A549 (cell line): ENCODE results near the gene GGACT. TPM values are rescaled to one million over a fixed set of nuclear protein-coding genes. Genes with fewer than 3 reads are reported as not detected.

ENCODE experiments used
- ATAC-seq, 2 experiments: fragments of 200-7000 bp in 1 of 2; fragments of >200 bp in 1 of 2; cut with Nextera tagmentation in 1 of 2; cut with Tn5 transposase in 1 of 2; 3 replicates each; pipeline versions ENCODE4 v1.8.0 to v1.9.1; 2018 to 2020; ENCODE audit warnings: mild to moderate bottlenecking in 1 of 2, moderate library complexity in 1 of 2
- CTCF ChIA-PET: fragments of 300-600 bp; sonication (Branson Sonifier 250); formaldehyde crosslinking; extraction: SDS; loops from one replicate; lab custom pipeline; 2021; ENCODE audit warnings: antibody characterized with exemption, inconsistent platforms; lab: Yijun Ruan, JAX
- POLR2A ChIA-PET: fragments of 350-600 bp; formaldehyde crosslinking; extraction: SDS; loops from one replicate; lab custom pipeline; 2021; ENCODE audit warnings: antibody characterized with exemption, inconsistent platforms; lab: Yijun Ruan, JAX
- DNase-seq, 2 experiments: peaks; one replicate each; pipeline versions ENCODE4 v3.0.0 to v3.0.0-alpha.2; 2011 to 2016; ENCODE audit warnings: low read depth in 1 of 2, low spot score in 1 of 2
- FAIRE-seq: peaks from 2 replicates; lab custom pipeline; 2011; peaks lifted over from hg19 to GRCh38; lab: Jason Lieb, UNC
- H3K27ac ChIP-seq, 2 experiments: fragments of >200 bp; sonication (Bioruptor Twin); formaldehyde crosslinking; 3 replicates each; pipeline ENCODE4 v1.5.1; 2016 to 2017
- H3K4me1 ChIP-seq: fragments of >200 bp; sonication (Bioruptor Twin); formaldehyde crosslinking; 3 replicates; pipeline ENCODE4 v1.6.1; 2016
- H3K4me2 ChIP-seq: fragments of >200 bp; sonication (Bioruptor Twin); formaldehyde crosslinking; 3 replicates; pipeline ENCODE4 v1.6.1; 2016
- H3K4me3 ChIP-seq: fragments of >200 bp; sonication (Bioruptor Twin); formaldehyde crosslinking; 3 replicates; pipeline ENCODE4 v1.5.1; 2016
- H3K9me3 ChIP-seq: fragments of >200 bp; sonication (Bioruptor Twin); formaldehyde crosslinking; 3 replicates; pipeline ENCODE4 v1.6.1; 2016
- BHLHE40 ChIP-seq: IDR thresholded peaks from 2 replicates; pipeline ENCODE4 v1.6.1; 2012; ENCODE audit warnings: low read depth, low read length, inconsistent platforms
- CBX8 ChIP-seq: fragments of 200-600 bp; sonication (generic); IDR thresholded peaks from 2 replicates; pipeline ENCODE4 v1.6.1; 2016
- CHD2 ChIP-seq: fragments of 150-350 bp; IDR thresholded peaks from 2 replicates; pipeline ENCODE4 v1.6.1; 2014; ENCODE audit warnings: low read length; ENCODE audit not compliant: partially characterized antibody
- CHD4 ChIP-seq: fragments of 200-600 bp; sonication (generic); IDR thresholded peaks from 2 replicates; pipeline ENCODE4 v1.6.1; 2016; ENCODE audit warnings: antibody characterized with exemption, mild to moderate bottlenecking, borderline replicate concordance
- EHMT2 ChIP-seq: fragments of 200-600 bp; sonication (generic); IDR thresholded peaks from 2 replicates; pipeline ENCODE4 v1.6.1; 2016; ENCODE audit warnings: antibody characterized with exemption, low read depth, mild to moderate bottlenecking, moderate library complexity
- ELK1 ChIP-seq: fragments of 150-350 bp; IDR thresholded peaks from 2 replicates; pipeline ENCODE4 v1.6.1; 2014; ENCODE audit warnings: low read depth, mild to moderate bottlenecking, low read length
- ESRRA ChIP-seq: fragments of 150-350 bp; IDR thresholded peaks from 2 replicates; pipeline ENCODE4 v1.6.1; 2014; ENCODE audit warnings: mild to moderate bottlenecking, low read length, borderline replicate concordance
- GATA3 ChIP-seq: IDR thresholded peaks from 2 replicates; pipeline ENCODE4 v1.6.1; 2012; ENCODE audit warnings: borderline replicate concordance
- HDAC2 ChIP-seq: fragments of 200-600 bp; sonication (generic); IDR thresholded peaks from 2 replicates; pipeline ENCODE4 v1.6.1; 2016
- MAZ ChIP-seq: fragments of 150-350 bp; IDR thresholded peaks from 2 replicates; pipeline ENCODE4 v1.6.1; 2014; ENCODE audit warnings: antibody characterized with exemption, low read depth, low read length, borderline replicate concordance
- NFE2L2 ChIP-seq: fragments of 150-350 bp; conservative IDR thresholded peaks from 2 replicates; pipeline ENCODE4 v1.6.1; 2014; ENCODE audit warnings: low read length
- NR3C1 ChIP-seq: fragments of >200 bp; sonication (Bioruptor Twin); formaldehyde crosslinking; IDR thresholded peaks from 3 replicates; pipeline ENCODE4 v1.6.1; 2017
- RFX5 ChIP-seq: fragments of 450-650 bp; IDR thresholded peaks from 2 replicates; pipeline ENCODE4 v1.7.1; 2014; ENCODE audit warnings: antibody characterized with exemption, mild to moderate bottlenecking, moderate library complexity
- RNF2 ChIP-seq: fragments of 200-600 bp; sonication (generic); IDR thresholded peaks from 2 replicates; pipeline ENCODE4 v1.6.1; 2016; ENCODE audit warnings: low read depth, mild to moderate bottlenecking, antibody characterized with exemption, moderate library complexity, borderline replicate concordance
- SMC3 ChIP-seq: fragments of >200 bp; sonication (Bioruptor Twin); formaldehyde crosslinking; IDR thresholded peaks from 3 replicates; pipeline ENCODE4 v1.6.1; 2018; ENCODE audit warnings: inconsistent platforms
- TP53 ChIP-seq: fragments of 250-450 bp; sonication (Bioruptor Pico); IDR thresholded peaks from 2 replicates; pipeline ENCODE4 v1.5.0; 2021; ENCODE audit warnings: mild to moderate bottlenecking, moderate library complexity
- ZC3H11A ChIP-seq: fragments of 450-650 bp; IDR thresholded peaks from 2 replicates; pipeline ENCODE4 v1.6.1; 2014; ENCODE audit warnings: antibody characterized with exemption, mild to moderate bottlenecking
- ZFP36 ChIP-seq: fragments of 450-650 bp; IDR thresholded peaks from 2 replicates; pipeline ENCODE4 v1.6.1; 2014; ENCODE audit warnings: borderline replicate concordance; ENCODE audit not compliant: partially characterized antibody
- ZNF302 ChIP-seq: fragments of 250-450 bp; sonication (Bioruptor Pico); IDR thresholded peaks from 2 replicates; pipeline ENCODE4 v1.9.0; 2021; ENCODE audit warnings: inconsistent platforms, mild to moderate bottlenecking, moderate library complexity
- ZSCAN20 ChIP-seq: fragments of 250-450 bp; sonication (Bioruptor Pico); IDR thresholded peaks from 2 replicates; pipeline ENCODE4 v1.8.0; 2022; ENCODE audit warnings: mild to moderate bottlenecking, moderate library complexity
- WGBS: methylation state at CpG from one replicate; pipeline ENCODE4 v1.1.6; 2017; ENCODE audit errors: missing lambda C conversion rate; 5-methylcytosine and 5-hydroxymethylcytosine counted together
- polyA plus RNA-seq, 4 experiments: library from polyadenylated mRNA; depleted of rRNA in 3 of 4; stranded (reverse); fragments of >200 nt; fragmentation: RNase III in 1 of 4; extraction: RNeasy Plus Mini Kit Qiagen cat#74134 plus additional on column Dnase treatment in 1 of 4; gene quantifications; 2 replicates in 3 of 4; 3 replicates in 1 of 4; pipeline ENCODE4 v1.2.3, GENCODE V29; 2011 to 2017
- TF ChIP-seq, protein P1 (sequence below): fragments of 250-450 bp; sonication (Bioruptor Pico); IDR thresholded peaks from 2 replicates; pipeline ENCODE4 v1.5.0; 2021; ENCODE audit warnings: mild to moderate bottlenecking, moderate library complexity, borderline replicate concordance
- TF ChIP-seq, protein P2 (sequence below): IDR thresholded peaks from 2 replicates; pipeline ENCODE4 v1.6.1; 2012; ENCODE audit warnings: low read depth, borderline replicate concordance

Gene GGACT
- polyA plus RNA-seq, 2 of the 4 experiments (the other 2 are of a cell fraction), result 2.7 to 8.6 TPM

GRCh38 chr13:100484702-100485101 lies 103.9 kb downstream of the GGACT start:
- H3K4me2 ChIP-seq, result no peak overlapping the region
- no peak for TF ChIP-seq ZFP36
- no peak for TF ChIP-seq SMC3
- TF ChIP-seq CBX8, result no peak
- no peak for TF ChIP-seq CHD4
- no peak for TF ChIP-seq NFE2L2
- TF ChIP-seq, protein P1, sequence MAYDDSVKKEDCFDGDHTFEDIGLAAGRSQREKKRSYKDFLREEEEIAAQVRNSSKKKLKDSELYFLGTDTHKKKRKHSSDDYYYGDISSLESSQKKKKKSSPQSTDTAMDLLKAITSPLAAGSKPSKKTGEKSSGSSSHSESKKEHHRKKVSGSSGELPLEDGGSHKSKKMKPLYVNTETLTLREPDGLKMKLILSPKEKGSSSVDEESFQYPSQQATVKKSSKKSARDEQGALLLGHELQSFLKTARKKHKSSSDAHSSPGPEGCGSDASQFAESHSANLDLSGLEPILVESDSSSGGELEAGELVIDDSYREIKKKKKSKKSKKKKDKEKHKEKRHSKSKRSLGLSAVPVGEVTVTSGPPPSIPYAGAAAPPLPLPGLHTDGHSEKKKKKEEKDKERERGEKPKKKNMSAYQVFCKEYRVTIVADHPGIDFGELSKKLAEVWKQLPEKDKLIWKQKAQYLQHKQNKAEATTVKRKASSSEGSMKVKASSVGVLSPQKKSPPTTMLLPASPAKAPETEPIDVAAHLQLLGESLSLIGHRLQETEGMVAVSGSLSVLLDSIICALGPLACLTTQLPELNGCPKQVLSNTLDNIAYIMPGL (CRISPR knock-in tag), result no peak
- no peak for TF ChIP-seq GATA3
- no peak for TF ChIP-seq BHLHE40
- TF ChIP-seq, protein P2, sequence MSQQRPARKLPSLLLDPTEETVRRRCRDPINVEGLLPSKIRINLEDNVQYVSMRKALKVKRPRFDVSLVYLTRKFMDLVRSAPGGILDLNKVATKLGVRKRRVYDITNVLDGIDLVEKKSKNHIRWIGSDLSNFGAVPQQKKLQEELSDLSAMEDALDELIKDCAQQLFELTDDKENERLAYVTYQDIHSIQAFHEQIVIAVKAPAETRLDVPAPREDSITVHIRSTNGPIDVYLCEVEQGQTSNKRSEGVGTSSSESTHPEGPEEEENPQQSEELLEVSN, result no peak
- TF ChIP-seq, all 56 proteins: peak for 0
- no peak for ATAC-seq
- Histone ChIP-seq H3K4me1 (no peaks in the 10 kb centered on the region), H3K27ac (no peak overlapping the region), H3K9me3 (no peaks in the 10 kb centered on the region), H3K4me3 (no peak overlapping the region)
- WGBS, result 93% methylated on average over 3 of the region's 3 CpGs
- CTCF ChIA-PET, result no interaction called here
- POLR2A ChIA-PET, result no interaction called here
- no peak for DNase-seq
- FAIRE-seq, result no peak

GRCh38 chr13:100483841-100484381 lies 104.7 kb downstream of the GGACT start:
- CTCF ChIA-PET, result no interaction called here
- POLR2A ChIA-PET, result no interaction called here
- no peak for ATAC-seq
- 71% methylated on average over 8 of the region's 8 CpGs for WGBS
- no peak overlapping the region for H3K27ac ChIP-seq
- no peak overlapping the region for H3K4me2 ChIP-seq
- H3K4me1 ChIP-seq, result no peaks in the 10 kb centered on the region
- no peak for TF ChIP-seq MAZ
- TF ChIP-seq, all 56 proteins: peak for 0
- Histone ChIP-seq H3K4me3 (no peak overlapping the region), H3K9me3 (no peaks in the 10 kb centered on the region)
- FAIRE-seq, result no peak
- no peak for DNase-seq

- DNase-seq (no peak), FAIRE-seq (no peak), ATAC-seq (no peak)
- no peak overlapping the region for H3K27ac ChIP-seq
- no peak overlapping the region for H3K4me2 ChIP-seq
- H3K4me1 ChIP-seq, result no peaks in the 10 kb centered on the region
- 84% methylated on average over 6 of the region's 6 CpGs for WGBS
- H3K9me3 ChIP-seq, result no peaks in the 10 kb centered on the region
- CTCF ChIA-PET, result no interaction called here
- TF ChIP-seq NFE2L2 (no peak), ZNF302 (no peak), ZSCAN20 (CRISPR knock-in tag) (no peak), NR3C1 (no peak), HDAC2 (no peak), ESRRA (no peak), RFX5 (no peak), CHD2 (no peak), ZC3H11A (no peak), EHMT2 (no peak), ZFP36 (no peak), RNF2 (no peak), TP53 (CRISPR knock-in tag) (no peak), SMC3 (no peak), ELK1 (no peak)
- TF ChIP-seq, all 56 proteins: peak for 0
- no peak overlapping the region for H3K4me3 ChIP-seq
- POLR2A ChIA-PET, result no interaction called here
Measured at GRCh38 chr13:100483139-100483538, 105.5 kb downstream of the GGACT start.
